Kidney (tissue), 14 donors: ENCODE data around the gene LEUTX. TPM values are rescaled to one million over a fixed set of nuclear protein-coding genes. Genes with fewer than 3 reads are reported as not detected.
A peak's percentile ranks its signal among the peaks of the same experiment; 100 is the strongest.

Experiments
- DNase-seq, 5 donors: peaks; one replicate each; pipeline ENCODE4 v3.0.0-alpha.2; 2013 to 2020
- FAIRE-seq: peaks from 2 replicates; lab custom pipeline; 2012; peaks lifted over from hg19 to GRCh38; lab: Jason Lieb, UNC
- H3K27ac ChIP-seq, 2 donors: one replicate each; pipeline ENCODE4 v1.7.0; 2013; ENCODE audit warnings: low read depth in 2 of 2, low read length in 2 of 2, inconsistent platforms in 1 of 2
- H3K27me3 ChIP-seq: one replicate; pipeline ENCODE4 v1.7.1; 2013; ENCODE audit warnings: low read length, inconsistent platforms; ENCODE audit not compliant: control insufficient read depth, insufficient read depth
- H3K36me3 ChIP-seq, 3 donors: one replicate each; pipeline versions ENCODE4 v1.7.0 to v1.7.1; 2013; ENCODE audit warnings: low read length in 3 of 3, control low read depth in 1 of 3, inconsistent platforms in 1 of 3; ENCODE audit not compliant: insufficient read depth in 3 of 3, control insufficient read depth in 2 of 3
- H3K4me1 ChIP-seq, 3 donors: one replicate each; pipeline versions ENCODE4 v1.7.0 to v1.7.1; 2013; ENCODE audit warnings: low read length in 3 of 3, inconsistent platforms in 1 of 3, low read depth in 1 of 3; ENCODE audit not compliant: control insufficient read depth in 2 of 3, insufficient read depth in 2 of 3
- H3K4me3 ChIP-seq, 3 donors: one replicate each; pipeline versions ENCODE4 v1.7.0 to v1.8.1; 2013; ENCODE audit warnings: low read length in 3 of 3, control low read depth in 1 of 3, inconsistent platforms in 1 of 3
- H3K9ac ChIP-seq, 3 donors: one replicate each; pipeline versions ENCODE4 v1.7.0 to v1.7.1; 2013; ENCODE audit warnings: low read length in 3 of 3, control low read depth in 1 of 3, inconsistent platforms in 1 of 3
- H3K9me3 ChIP-seq, 3 donors: one replicate each; pipeline versions ENCODE4 v1.7.0 to v1.7.1; 2013; ENCODE audit warnings: low read length in 3 of 3, control low read depth in 1 of 3, inconsistent platforms in 1 of 3; ENCODE audit not compliant: control insufficient read depth in 2 of 3, insufficient read depth in 1 of 3
- intact Hi-C: fragments of 100-400 bp; cut with DNase I; formaldehyde crosslinking; loops from one replicate; pipeline ENCODE4 v1.11.1; 2022
- polyA plus RNA-seq: library from polyadenylated mRNA; stranded (reverse); fragments of 350-450 nt; fragmentation: Illumina TruSeq; extraction: RNeasy Lipid Tissue Mini Kit (QIAGEN cat#74804); gene quantifications from one replicate; pipeline ENCODE4 v1.2.3, GENCODE V29; 2014; ENCODE audit warnings: low read depth, low replicate concordance; ENCODE audit not compliant: insufficient read depth
- total RNA-seq: library from RNA; stranded (reverse); fragmentation: NEBNext Ultra II Directional; extraction: Animal tissue kit (Norgen Biotek cat#: 25700); gene quantifications from one replicate; pipeline ENCODE4 v1.2.1, GENCODE V29; 2021
- TF ChIP-seq, protein P1 (sequence below): IDR thresholded peaks from 3 replicates; pipeline ENCODE4 v1.5.1; 2012; ENCODE audit warnings: mild to moderate bottlenecking, moderate library complexity, borderline replicate concordance; ENCODE audit not compliant: insufficient read depth; ENCODE audit errors: extremely low read depth
- donor health status: control.
- donor health status: control.
- donor health status: control.
- donor health status: control.
- donor health status: control.
- donor health status: DM: yes; HTN: yes; CAD: no.
- donor health status: Normal renal cell carcinoma (clear cell type).

LEUTX gene
- total and polyA plus RNA-seq, 2 donors from 2014 or later = not detected

DNA sequence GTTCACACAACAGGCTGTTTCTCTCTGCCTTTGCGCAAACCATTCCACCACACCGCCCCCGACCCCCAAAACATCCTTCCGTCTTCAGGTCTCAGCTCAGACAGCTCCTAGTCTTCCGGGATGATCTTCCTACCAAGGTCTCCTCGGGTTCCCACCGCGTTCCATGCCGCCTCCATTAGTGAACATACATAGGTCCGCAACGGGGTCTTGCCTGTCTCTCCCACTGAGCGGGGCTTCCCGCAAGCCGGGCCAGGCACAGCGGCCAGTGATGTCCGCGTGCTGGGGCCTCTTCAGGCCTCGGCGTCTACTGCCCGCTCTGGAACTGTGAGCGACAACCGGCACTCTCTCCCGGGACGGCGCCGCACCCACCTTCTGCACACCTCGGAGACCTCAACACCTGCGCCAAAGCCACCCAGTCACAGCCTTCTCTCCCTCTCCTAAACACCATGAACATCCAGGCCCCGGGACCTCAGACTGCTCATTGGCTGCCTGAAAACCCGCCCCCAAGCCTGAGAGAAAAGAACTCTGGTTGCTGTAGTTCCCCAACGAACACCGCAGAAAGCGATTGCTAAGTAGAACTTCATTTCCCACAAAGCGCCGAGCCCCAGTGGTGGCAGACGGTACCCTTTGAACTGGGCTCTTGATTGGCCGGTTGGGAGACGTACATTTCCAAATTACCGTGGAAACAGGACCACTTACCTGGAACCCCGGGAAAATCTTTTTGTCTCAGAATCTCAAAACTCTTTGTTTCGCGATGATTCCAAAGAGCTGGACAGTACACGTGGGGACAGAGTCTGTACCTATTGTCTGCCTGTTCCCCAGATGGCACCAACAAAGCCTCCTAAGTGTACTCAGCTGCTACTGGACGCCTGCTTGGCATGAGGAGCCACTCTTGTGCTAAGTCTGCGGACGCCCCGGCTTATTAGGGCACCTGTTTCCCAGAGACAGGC, 45.8 kb downstream of the LEUTX start:
- Histone ChIP-seq H3K4me3 (peak overlapping the region; percentile 66 to 95 (median 85)), H3K4me1 (peaks cover 0 to 8% (median 5%) of the 10 kb centered on the region in 3 donors), H3K9me3 (no peaks in the 10 kb centered on the region), H3K9ac (peak overlapping the region; percentile 37 to 84 (median 47)), H3K27ac (peak overlapping the region in 1 of 2 donors; percentile 26), H3K27me3 (no peaks in the 10 kb centered on the region), H3K36me3 (peaks cover 5 to 28% (median 10%) of the 10 kb centered on the region in 3 donors)
- DNase-seq (peak; percentile 94 to 98 (median 95)), FAIRE-seq (peak; percentile 98)
- TF ChIP-seq, protein P1, sequence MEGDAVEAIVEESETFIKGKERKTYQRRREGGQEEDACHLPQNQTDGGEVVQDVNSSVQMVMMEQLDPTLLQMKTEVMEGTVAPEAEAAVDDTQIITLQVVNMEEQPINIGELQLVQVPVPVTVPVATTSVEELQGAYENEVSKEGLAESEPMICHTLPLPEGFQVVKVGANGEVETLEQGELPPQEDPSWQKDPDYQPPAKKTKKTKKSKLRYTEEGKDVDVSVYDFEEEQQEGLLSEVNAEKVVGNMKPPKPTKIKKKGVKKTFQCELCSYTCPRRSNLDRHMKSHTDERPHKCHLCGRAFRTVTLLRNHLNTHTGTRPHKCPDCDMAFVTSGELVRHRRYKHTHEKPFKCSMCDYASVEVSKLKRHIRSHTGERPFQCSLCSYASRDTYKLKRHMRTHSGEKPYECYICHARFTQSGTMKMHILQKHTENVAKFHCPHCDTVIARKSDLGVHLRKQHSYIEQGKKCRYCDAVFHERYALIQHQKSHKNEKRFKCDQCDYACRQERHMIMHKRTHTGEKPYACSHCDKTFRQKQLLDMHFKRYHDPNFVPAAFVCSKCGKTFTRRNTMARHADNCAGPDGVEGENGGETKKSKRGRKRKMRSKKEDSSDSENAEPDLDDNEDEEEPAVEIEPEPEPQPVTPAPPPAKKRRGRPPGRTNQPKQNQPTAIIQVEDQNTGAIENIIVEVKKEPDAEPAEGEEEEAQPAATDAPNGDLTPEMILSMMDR = no peak
- intact Hi-C loops = no loop called here

DNA sequence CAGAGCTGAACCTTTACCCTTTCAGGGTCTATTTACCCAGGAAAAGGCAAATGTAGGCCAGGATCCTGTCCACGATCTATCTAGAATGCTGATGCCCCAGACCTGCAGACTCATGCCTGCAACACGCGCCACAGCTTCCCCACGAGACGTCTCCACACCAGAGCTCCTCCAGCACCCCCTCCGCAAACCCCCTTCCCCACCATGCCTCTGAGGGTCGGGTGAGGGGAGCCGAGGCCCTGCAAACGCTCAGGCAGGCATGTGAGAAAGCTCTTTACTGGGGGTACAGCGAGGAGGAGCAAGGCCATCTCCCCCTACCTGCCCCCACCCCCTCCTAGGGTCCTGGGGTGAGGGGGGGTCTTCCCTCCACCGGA, 46.4 kb downstream of the LEUTX start:
- intact Hi-C loops = no loop called here
- no peak overlapping the region for H3K4me3 ChIP-seq
- no peaks in the 10 kb centered on the region for H3K9me3 ChIP-seq
- H3K9ac ChIP-seq = peak overlapping the region in 1 of 3 donors; percentile 37
- H3K27ac ChIP-seq = no peak overlapping the region
- TF ChIP-seq, protein P1 = no peak
- no peak for FAIRE-seq
- H3K36me3 ChIP-seq = peaks cover 9 to 35% (median 14%) of the 10 kb centered on the region in 3 donors
- H3K4me1 ChIP-seq = peaks cover 0 to 8% (median 5%) of the 10 kb centered on the region in 3 donors
- no peak for DNase-seq
- no peaks in the 10 kb centered on the region for H3K27me3 ChIP-seq

DNA sequence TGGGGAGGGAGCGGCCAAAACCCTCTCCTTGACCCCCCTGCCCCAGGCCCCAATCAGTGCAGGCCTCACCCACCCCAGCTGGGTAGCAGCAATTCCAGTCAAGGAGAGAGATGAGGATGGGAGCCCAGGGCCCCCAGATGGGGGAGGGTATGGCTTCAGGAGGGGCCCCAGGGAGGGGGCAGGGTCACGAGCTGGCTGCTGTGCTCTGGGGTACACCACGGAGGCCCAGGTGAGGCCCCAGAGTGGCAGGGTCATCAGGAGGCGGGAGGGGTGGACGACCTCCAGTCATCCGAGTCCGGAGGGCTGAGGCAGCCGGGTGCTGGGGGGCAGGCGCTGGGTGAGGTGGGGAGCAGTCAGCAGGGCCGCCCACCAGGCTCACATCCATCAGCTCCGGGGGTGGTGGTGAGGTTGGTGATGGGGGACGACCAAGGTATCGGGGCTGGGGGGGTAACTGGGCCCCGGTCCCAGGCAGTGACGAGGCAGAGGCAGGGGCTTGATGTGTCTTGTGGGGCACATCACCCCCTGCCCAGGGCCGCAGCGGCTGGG, 47.0 kb downstream of the LEUTX start:
- intact Hi-C loops = no loop called here
- no peak overlapping the region for H3K27ac ChIP-seq
- H3K36me3 ChIP-seq = peaks cover 10 to 37% (median 16%) of the 10 kb centered on the region in 3 donors
- peaks cover 0 to 8% (median 5%) of the 10 kb centered on the region in 3 donors for H3K4me1 ChIP-seq
- no peaks in the 10 kb centered on the region for H3K27me3 ChIP-seq
- no peak overlapping the region for H3K9ac ChIP-seq
- DNase-seq (peak in 2 of 5 donors; percentile 77 to 82), FAIRE-seq (no peak)
- no peaks in the 10 kb centered on the region for H3K9me3 ChIP-seq
- H3K4me3 ChIP-seq = no peak overlapping the region
- TF ChIP-seq, protein P1 = no peak
